Lower leg skin (tissue), 4 donors: ENCODE measurements around the gene GRIP1. TPM values are rescaled to one million over a fixed set of nuclear protein-coding genes. Genes with fewer than 3 reads are reported as not detected.

Source experiments
- DNase-seq, 2 donors: peaks; one replicate each; pipeline ENCODE4 v3.0.0-alpha.2; 2019; ENCODE audit warnings: low spot score in 2 of 2
- H3K4me3 ChIP-seq: fragments of 200-600 bp; sonication (generic); 2 replicates; pipeline ENCODE4 v1.5.1; 2017; ENCODE audit warnings: mild to moderate bottlenecking, low read depth; ENCODE audit not compliant: poor library complexity, severe bottlenecking
- POLR2A ChIP-seq, 2 donors: fragments of 450-650 bp; IDR thresholded peaks; one replicate each; pipeline ENCODE4 v1.6.1; 2016 to 2017; ENCODE audit warnings: antibody characterized with exemption in 2 of 2, mild to moderate bottlenecking in 1 of 2, moderate library complexity in 1 of 2
- WGBS, 2 donors: methylation state at CpG; one replicate each; pipeline ENCODE4 v1.1.5; 2018; 5-methylcytosine and 5-hydroxymethylcytosine counted together
- intact Hi-C: fragments of 100-400 bp; cut with DNase I; formaldehyde crosslinking; loops from one replicate; pipeline ENCODE4 v1.15.0; 2023; ENCODE audit warnings: low total_unique reads
- total RNA-seq, 4 donors: library from RNA; depleted of rRNA; stranded (reverse); fragments of >200 nt; gene quantifications; one replicate each; pipeline ENCODE4 v1.1.0, GENCODE V29; 2016
- TF ChIP-seq, protein P1 (sequence below), 3 donors: fragments of 450-650 bp; IDR thresholded peaks; one replicate each; pipeline ENCODE4 v1.5.1; 2016; ENCODE audit warnings: antibody characterized with exemption in 3 of 3, mild to moderate bottlenecking in 3 of 3, moderate library complexity in 2 of 3

The GRIP1 gene
- total RNA-seq, 4 donors from 2014 or later: 11.5 to 25.3 (median 12.3) TPM

DNA sequence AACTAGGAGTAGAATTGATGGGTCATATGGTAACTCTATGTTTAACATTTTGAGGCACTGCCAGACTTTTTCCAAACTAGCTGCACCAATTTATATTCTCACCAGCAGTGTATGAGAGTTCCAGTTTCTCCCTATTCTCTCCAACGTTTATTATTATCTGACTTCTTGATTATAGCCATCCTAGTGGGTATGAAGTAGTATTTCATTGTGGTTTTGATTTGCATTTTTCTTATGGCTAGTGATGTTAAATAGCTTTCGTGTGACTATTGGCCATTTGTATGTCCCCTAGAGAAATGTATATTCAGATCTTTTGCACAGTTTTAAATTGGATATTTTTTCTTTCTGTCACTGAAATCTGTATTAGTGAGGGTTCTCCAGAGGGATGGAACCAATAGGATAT, 338.7 kb downstream of the GRIP1 start:
- intact Hi-C loops: no loop called here
- TF ChIP-seq POLR2A (IDR thresholded peaks at IDR 0.05): no peak
- no peak overlapping the region for H3K4me3 ChIP-seq
- WGBS, 2 donors: 97% methylated on average over 2 of the region's 2 CpGs
- DNase-seq: no peak

DNA sequence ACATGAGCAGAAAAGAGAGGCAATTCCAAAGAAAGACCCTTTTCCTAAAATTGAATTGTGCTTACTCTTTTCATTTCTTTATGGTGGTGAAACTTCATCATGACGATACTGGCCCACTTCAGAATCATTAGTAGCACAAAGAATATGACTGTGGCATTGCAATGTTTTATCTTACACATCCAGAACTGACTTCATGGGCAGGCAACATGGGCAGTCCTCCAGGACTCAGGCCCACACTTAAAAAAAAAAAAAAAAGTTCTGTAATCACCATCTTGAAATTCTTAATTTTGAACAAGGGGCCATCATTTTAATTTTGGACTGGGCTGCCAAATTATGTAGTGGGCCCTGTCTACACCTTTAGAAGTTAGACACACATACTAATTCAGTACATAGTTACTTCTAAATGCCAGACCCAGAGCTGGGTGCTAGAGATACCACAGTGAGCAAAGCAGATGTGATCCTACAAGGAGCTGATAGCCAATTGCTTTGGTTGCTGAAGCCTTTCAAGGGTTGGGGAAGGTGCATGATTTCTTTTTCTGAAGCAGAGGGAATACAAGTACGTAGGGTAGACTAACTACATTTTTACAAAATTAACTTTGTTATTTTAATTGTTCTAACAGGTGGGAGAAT, 341.4 kb downstream of the GRIP1 start:
- WGBS, 2 donors: 95 to 98% methylated on average over 2 of the region's 2 CpGs
- intact Hi-C loops: no loop called here
- no peak for DNase-seq
- no peak for TF ChIP-seq POLR2A (IDR thresholded peaks at IDR 0.05)
- TF ChIP-seq, protein P1, sequence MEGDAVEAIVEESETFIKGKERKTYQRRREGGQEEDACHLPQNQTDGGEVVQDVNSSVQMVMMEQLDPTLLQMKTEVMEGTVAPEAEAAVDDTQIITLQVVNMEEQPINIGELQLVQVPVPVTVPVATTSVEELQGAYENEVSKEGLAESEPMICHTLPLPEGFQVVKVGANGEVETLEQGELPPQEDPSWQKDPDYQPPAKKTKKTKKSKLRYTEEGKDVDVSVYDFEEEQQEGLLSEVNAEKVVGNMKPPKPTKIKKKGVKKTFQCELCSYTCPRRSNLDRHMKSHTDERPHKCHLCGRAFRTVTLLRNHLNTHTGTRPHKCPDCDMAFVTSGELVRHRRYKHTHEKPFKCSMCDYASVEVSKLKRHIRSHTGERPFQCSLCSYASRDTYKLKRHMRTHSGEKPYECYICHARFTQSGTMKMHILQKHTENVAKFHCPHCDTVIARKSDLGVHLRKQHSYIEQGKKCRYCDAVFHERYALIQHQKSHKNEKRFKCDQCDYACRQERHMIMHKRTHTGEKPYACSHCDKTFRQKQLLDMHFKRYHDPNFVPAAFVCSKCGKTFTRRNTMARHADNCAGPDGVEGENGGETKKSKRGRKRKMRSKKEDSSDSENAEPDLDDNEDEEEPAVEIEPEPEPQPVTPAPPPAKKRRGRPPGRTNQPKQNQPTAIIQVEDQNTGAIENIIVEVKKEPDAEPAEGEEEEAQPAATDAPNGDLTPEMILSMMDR (IDR thresholded peaks at IDR 0.05): no peak
- H3K4me3 ChIP-seq: no peak overlapping the region

DNA sequence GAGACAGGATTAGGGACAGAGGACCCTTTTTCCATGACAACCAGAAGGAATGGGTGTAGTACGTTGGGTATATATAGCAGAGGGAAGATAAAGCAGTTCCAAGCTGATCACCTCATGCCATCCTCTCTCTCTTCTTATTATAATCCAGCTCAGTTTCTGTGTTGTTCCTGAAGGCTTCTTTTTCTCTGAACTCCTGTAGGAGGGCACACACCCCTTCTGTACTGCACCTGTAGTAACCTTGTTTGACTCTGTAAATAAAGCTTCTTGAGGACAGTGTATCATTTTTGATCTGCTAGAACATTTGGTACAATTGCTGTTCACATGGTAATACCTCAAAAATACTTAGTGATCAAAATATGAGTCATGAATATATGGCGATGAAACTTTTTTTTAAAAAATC, 343.1 kb downstream of the GRIP1 start:
- 89 to 92% methylated on average over 2 of the region's 2 CpGs for WGBS, 2 donors
- H3K4me3 ChIP-seq: no peak overlapping the region
- TF ChIP-seq POLR2A (IDR thresholded peaks at IDR 0.05): no peak
- TF ChIP-seq, protein P1 (IDR thresholded peaks at IDR 0.05): no peak
- intact Hi-C loops: no loop called here
- no peak for DNase-seq

DNA sequence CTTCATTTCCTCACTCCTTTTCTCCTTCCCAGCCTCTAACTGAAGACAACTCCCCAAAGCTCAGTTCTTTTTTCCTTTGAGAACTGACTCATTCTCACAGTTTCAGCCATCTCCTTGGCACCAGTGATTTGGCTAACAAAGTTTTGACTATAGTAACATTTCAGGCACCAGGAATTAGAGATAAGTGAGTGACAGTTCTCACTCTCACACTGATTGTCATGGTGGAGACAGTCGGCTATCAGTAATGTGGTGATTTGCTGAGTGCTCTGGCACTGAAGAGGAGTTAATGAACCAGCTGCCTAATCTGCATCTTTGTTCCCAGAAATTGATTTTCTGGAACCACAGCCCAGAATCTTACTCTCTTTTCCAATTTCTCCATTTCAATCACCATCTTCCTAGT, 347.1 kb downstream of the GRIP1 start:
- TF ChIP-seq, protein P1 (IDR thresholded peaks at IDR 0.05): no peak
- TF ChIP-seq POLR2A (IDR thresholded peaks at IDR 0.05): no peak
- no peak for DNase-seq
- 91 to 100% methylated on average over 1 of the region's 1 CpG for WGBS, 2 donors

DNA sequence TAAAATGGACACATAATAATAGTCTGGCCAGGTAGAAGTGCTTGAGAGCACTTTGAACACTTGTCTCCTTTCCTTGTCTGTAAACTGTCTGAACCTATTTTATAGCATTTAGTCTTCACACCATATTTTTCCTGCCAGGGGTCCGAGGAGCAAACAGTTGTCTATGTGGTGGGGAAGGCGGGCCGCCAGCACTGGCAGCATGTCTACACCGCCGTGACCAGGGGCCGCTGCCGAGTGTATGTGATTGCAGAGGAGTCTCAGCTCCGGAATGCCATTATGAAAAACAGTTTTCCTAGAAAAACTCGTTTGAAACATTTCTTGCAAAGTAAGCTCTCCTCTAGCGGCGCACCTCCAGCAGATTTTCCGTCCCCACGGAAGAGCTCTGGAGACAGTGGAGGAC, 347.9 kb downstream of the GRIP1 start:
- TF ChIP-seq, protein P1 (IDR thresholded peaks at IDR 0.05): no peak
- TF ChIP-seq POLR2A (IDR thresholded peaks at IDR 0.05): no peak
- 90 to 91% methylated on average over 13 of the region's 13 CpGs for WGBS, 2 donors
- no peak for DNase-seq
- no peak overlapping the region for H3K4me3 ChIP-seq
- intact Hi-C loops: no loop called here

More for the DNA sequence above, 347.1 kb downstream of the GRIP1 start:
- H3K4me3 ChIP-seq: no peak overlapping the region
- intact Hi-C loops: no loop called here

DNA sequence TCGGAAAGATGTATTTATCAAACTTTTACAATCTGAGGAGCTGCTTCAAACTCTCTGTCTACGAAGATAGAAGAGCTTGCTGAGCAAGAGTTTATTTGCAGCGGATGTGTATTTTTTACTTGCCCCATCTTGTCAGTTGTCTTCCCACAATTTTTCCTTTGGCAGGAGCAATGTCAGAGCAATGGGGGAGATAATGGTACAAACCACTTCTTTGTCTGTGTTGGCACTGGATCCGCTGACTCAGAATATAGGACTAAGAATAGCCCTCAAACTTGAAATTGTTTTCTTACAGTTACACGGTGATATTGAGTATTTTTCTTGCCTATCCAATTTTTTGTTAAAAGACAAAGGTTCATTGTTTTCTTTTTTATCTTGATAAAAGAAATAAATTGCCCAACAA, 348.9 kb downstream of the GRIP1 start:
- no peak for DNase-seq
- 51 to 53% methylated on average over 5 of the region's 5 CpGs for WGBS, 2 donors
- no peak overlapping the region for H3K4me3 ChIP-seq
- intact Hi-C loops: no loop called here
- TF ChIP-seq, protein P1 (IDR thresholded peaks at IDR 0.05): no peak
- no peak for TF ChIP-seq POLR2A (IDR thresholded peaks at IDR 0.05)
